ENCODE data around the gene ASB18. TPM values are rescaled to one million over a fixed set of nuclear protein-coding genes. Genes with fewer than 3 reads are reported as not detected.

The ASB18 gene
- not detected for total RNA-seq
- long read RNA-seq = 0 reads

- intact Hi-C loops (cut with DNase I) = no loop called here
- Histone ChIP-seq H3K4me3 (no peak within 1 kb of the TSS), H3K27ac (no peak within 1 kb of the TSS), H3K9me3 (no peaks in the 10 kb centered on the region), H3K36me3 (no peaks in the 10 kb centered on the region), H3K4me1 (no peaks in the 10 kb centered on the region), H3K27me3 (peaks cover 13% of the 10 kb centered on the region)
- ATAC-seq (no peak), DNase-seq (no peak)
- no peak for TF ChIP-seq CTCF (IDR thresholded peaks at IDR 0.05)
Observed at GRCh38 chr2:236264256-236264655, at the start of gene ASB18. TSS of gene ASB18 (minus strand) at chr2:236264406. CDS start at chr2:236264345, 61 bp downstream.

GRCh38 chr2:236311286-236311685 lies 47.1 kb upstream of the ASB18 start:
- Histone ChIP-seq H3K36me3 (no peaks in the 10 kb centered on the region), H3K4me1 (no peaks in the 10 kb centered on the region), H3K27me3 (no peaks in the 10 kb centered on the region), H3K4me3 (no peak overlapping the region), H3K9me3 (no peaks in the 10 kb centered on the region), H3K27ac (no peak overlapping the region)
- intact Hi-C loops (cut with DNase I) = no loop called here
- TF ChIP-seq CTCF (IDR thresholded peaks at IDR 0.05) = no peak
- no peak for DNase-seq
- ATAC-seq = no peak

- Histone ChIP-seq H3K36me3 (no peaks in the 10 kb centered on the region), H3K27ac (no peak overlapping the region), H3K9me3 (no peaks in the 10 kb centered on the region), H3K4me3 (no peak overlapping the region), H3K27me3 (no peaks in the 10 kb centered on the region), H3K4me1 (no peaks in the 10 kb centered on the region)
- no peak for DNase-seq
- ATAC-seq = peak; percentile 33
- peak; percentile 40 for TF ChIP-seq CTCF (IDR thresholded peaks at IDR 0.05)
- intact Hi-C loops (cut with DNase I) = no loop called here
Observed at GRCh38 chr2:236309669-236310029, 45.4 kb upstream of the ASB18 start.

- DNase-seq = no peak
- Histone ChIP-seq H3K4me3 (no peak overlapping the region), H3K9me3 (no peaks in the 10 kb centered on the region), H3K27me3 (no peaks in the 10 kb centered on the region), H3K36me3 (no peaks in the 10 kb centered on the region), H3K27ac (no peak overlapping the region), H3K4me1 (no peaks in the 10 kb centered on the region)
- ATAC-seq = no peak
- no peak for TF ChIP-seq CTCF (IDR thresholded peaks at IDR 0.05)
- intact Hi-C loops (cut with DNase I) = no loop called here
Observed at GRCh38 chr2:236308855-236309668, 44.9 kb upstream of the ASB18 start.

- ATAC-seq (no peak), DNase-seq (no peak)
- Histone ChIP-seq H3K4me3 (no peak overlapping the region), H3K36me3 (no peaks in the 10 kb centered on the region), H3K27ac (no peak overlapping the region), H3K4me1 (no peaks in the 10 kb centered on the region), H3K9me3 (no peaks in the 10 kb centered on the region), H3K27me3 (no peaks in the 10 kb centered on the region)
- TF ChIP-seq CTCF (IDR thresholded peaks at IDR 0.05) = no peak
- intact Hi-C loops (cut with DNase I) = no loop called here
Observed at GRCh38 chr2:236307641-236308040, 43.4 kb upstream of the ASB18 start.
